ENCODE measurements around the gene PYDC1.

Gene PYDC1

DNA sequence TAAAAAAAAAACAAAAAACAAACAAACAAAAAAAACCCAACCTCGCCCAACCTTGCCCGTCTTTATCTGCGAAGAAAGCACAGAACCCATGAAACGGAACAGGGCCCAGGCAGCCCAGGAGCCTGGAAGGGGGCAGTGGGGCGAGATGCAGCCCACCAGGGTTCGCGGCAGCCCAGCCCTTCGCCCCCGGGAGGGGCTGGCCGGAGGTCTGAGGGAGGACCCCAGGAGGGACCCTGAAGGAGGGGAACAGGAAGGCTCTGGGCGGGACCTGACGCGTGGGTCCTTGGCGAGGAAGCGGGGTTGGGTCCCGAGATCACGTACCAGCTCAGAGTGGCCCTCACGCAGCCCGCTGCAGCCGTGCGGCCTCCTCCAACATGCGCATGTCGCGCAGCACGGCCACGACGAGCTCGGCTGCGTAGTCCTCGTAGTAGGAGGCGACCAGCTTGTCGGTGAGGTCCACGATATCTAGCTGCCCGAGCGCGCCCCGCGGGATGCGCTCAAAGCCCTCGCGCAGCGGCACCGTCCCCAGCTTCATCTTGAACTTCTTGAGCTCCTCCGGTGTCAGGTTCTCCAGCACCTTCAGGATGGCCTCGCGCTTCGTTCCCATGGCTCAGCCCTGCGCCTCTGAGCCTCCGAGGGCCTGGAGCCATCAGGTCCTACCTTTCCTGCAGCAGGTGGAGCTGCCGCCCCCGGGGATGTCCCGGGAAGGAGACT, at the start of gene PYDC1:
Gene PYDC1 (minus strand): TSS at position 714 of the 714 bp plus-strand sequence. CDS start 107 bp downstream, at position 607.
- Histone ChIP-seq H3K4me3 (ENCODE audit: low read length) (no peak within 1 kb of the TSS), H3K27me3 (ENCODE audit: low read depth, low read length) (no peaks in the 10 kb centered on the region), H2AFZ (ENCODE audit: low read depth, low read length) (no peak within 1 kb of the TSS), H3K79me2 (ENCODE audit: low read length) (no peaks in the 10 kb centered on the region), H3K4me1 (ENCODE audit: low read length) (peaks cover 5% of the 10 kb centered on the region), H3K4me2 (ENCODE audit: low read length) (no peak within 1 kb of the TSS), H3K9me3 (ENCODE audit: insufficient read depth, low read length) (no peaks in the 10 kb centered on the region), H3K9ac (ENCODE audit: low read length) (no peak within 1 kb of the TSS), H4K20me1 (ENCODE audit: insufficient read depth, low read length) (no peaks in the 10 kb centered on the region), H3K27ac (ENCODE audit: low read length) (no peak within 1 kb of the TSS), H3K36me3 (replicated peaks; ENCODE audit: low read depth, low read length) (no peaks in the 10 kb centered on the region)
- no peak for TF ChIP-seq EZH2phosphoT487 (IDR thresholded peaks at IDR 0.05; ENCODE audit: low read depth)
- TF ChIP-seq, protein P1, sequence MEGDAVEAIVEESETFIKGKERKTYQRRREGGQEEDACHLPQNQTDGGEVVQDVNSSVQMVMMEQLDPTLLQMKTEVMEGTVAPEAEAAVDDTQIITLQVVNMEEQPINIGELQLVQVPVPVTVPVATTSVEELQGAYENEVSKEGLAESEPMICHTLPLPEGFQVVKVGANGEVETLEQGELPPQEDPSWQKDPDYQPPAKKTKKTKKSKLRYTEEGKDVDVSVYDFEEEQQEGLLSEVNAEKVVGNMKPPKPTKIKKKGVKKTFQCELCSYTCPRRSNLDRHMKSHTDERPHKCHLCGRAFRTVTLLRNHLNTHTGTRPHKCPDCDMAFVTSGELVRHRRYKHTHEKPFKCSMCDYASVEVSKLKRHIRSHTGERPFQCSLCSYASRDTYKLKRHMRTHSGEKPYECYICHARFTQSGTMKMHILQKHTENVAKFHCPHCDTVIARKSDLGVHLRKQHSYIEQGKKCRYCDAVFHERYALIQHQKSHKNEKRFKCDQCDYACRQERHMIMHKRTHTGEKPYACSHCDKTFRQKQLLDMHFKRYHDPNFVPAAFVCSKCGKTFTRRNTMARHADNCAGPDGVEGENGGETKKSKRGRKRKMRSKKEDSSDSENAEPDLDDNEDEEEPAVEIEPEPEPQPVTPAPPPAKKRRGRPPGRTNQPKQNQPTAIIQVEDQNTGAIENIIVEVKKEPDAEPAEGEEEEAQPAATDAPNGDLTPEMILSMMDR (IDR thresholded peaks at IDR 0.05; ENCODE audit: low read depth, low read length), result no peak

DNA sequence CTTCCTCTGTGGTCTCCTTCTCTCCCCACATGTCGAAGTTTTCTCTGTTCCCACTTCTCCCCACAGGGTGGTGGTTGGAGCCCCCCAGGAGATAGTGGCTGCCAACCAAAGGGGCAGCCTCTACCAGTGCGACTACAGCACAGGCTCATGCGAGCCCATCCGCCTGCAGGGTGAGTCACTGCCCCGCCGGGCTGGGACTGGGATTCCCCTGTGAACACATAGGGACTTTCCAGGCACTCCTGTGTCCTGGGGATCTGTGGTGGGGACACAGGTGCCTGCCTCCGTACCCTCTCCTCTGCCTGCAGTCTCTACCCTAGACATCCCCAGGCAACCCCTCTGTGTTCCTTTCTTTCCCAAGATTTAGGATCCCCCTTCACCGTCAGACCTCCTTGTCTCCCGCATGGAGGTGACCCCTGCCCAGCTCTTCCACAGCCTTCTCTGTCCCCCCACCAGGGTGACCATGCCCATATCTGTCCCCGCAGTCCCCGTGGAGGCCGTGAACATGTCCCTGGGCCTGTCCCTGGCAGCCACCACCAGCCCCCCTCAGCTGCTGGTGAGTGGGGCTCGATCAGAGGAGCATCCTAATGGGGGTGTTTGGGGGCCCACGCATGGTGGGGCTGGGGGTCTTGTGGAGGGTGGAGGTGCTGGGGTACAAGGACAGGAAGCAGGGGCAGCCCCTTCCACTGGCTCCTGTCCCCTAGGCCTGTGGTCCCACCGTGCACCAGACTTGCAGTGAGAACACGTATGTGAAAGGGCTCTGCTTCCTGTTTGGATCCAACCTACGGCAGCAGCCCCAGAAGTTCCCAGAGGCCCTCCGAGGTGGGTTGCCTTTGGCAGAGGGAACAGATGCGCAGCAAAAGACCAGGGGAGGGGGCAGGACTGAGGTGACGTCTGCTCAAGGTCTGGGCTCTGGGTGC, 48.7 kb upstream of the PYDC1 start:
- no peaks in the 10 kb centered on the region for H3K36me3 ChIP-seq (replicated peaks; ENCODE audit: low read depth, low read length)
- H3K4me3 ChIP-seq (ENCODE audit: low read length), result peak overlapping the region; percentile 62
- H3K9ac ChIP-seq (ENCODE audit: low read length), result peak overlapping the region; percentile 72
- no peak for TF ChIP-seq EZH2phosphoT487 (IDR thresholded peaks at IDR 0.05; ENCODE audit: low read depth)
- TF ChIP-seq, protein P1 (IDR thresholded peaks at IDR 0.05; ENCODE audit: low read depth, low read length), result peak; percentile 41; the same call in 1 of the 2 replicates
- H3K79me2 ChIP-seq (ENCODE audit: low read length), result no peaks in the 10 kb centered on the region
- H3K4me1 ChIP-seq (ENCODE audit: low read length), result peaks cover 71% of the 10 kb centered on the region
- peak overlapping the region; percentile 90 for H3K4me2 ChIP-seq (ENCODE audit: low read length)
- no peaks in the 10 kb centered on the region for H3K27me3 ChIP-seq (ENCODE audit: low read depth, low read length)
- H4K20me1 ChIP-seq (ENCODE audit: insufficient read depth, low read length), result no peaks in the 10 kb centered on the region
- peak overlapping the region; percentile 81 for H3K27ac ChIP-seq (ENCODE audit: low read length)
- no peaks in the 10 kb centered on the region for H3K9me3 ChIP-seq (ENCODE audit: insufficient read depth, low read length)
- H2AFZ ChIP-seq (ENCODE audit: low read depth, low read length), result peak overlapping the region; percentile 55; the same call in 1 of the 2 replicates

DNA sequence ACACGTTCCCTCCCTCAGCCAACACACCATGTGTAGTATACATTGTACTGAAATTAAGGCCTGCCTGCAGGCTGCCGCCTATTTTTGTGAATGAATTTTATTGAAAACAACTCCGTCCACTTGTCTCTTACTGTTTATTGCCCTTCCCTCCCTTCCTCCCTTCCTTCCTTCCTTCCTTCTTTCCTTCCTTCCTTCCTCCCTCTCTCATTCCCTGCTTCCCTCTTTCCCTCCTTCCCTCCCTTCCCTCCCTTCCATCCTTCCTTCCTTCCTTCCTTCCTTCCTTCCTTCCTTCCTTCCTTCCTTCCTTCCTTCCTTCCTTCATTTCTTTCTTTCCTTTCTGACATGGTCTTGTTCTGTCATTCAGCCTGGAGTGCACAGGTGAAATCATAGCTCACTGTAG, 45.1 kb upstream of the PYDC1 start:
- Histone ChIP-seq H3K36me3 (replicated peaks; ENCODE audit: low read depth, low read length) (no peaks in the 10 kb centered on the region), H3K79me2 (ENCODE audit: low read length) (no peaks in the 10 kb centered on the region), H3K4me3 (ENCODE audit: low read length) (no peak overlapping the region), H2AFZ (ENCODE audit: low read depth, low read length) (no peak overlapping the region), H4K20me1 (ENCODE audit: insufficient read depth, low read length) (no peaks in the 10 kb centered on the region), H3K4me1 (ENCODE audit: low read length) (peaks cover 58% of the 10 kb centered on the region), H3K27me3 (ENCODE audit: low read depth, low read length) (no peaks in the 10 kb centered on the region), H3K4me2 (ENCODE audit: low read length) (no peak overlapping the region), H3K9ac (ENCODE audit: low read length) (no peak overlapping the region), H3K27ac (ENCODE audit: low read length) (no peak overlapping the region), H3K9me3 (ENCODE audit: insufficient read depth, low read length) (no peaks in the 10 kb centered on the region)
- TF ChIP-seq EZH2phosphoT487 (IDR thresholded peaks at IDR 0.05; ENCODE audit: low read depth), result no peak
- TF ChIP-seq, protein P1 (IDR thresholded peaks at IDR 0.05; ENCODE audit: low read depth, low read length), result no peak
